H9 (cell line): ENCODE data around the gene PLA1A. TPM values are rescaled to one million over a fixed set of nuclear protein-coding genes. Genes with fewer than 3 reads are reported as not detected.

Experiments
- DNase-seq: peaks from one replicate; pipeline ENCODE4 v3.0.0-alpha.2; 2017
- H2AFZ ChIP-seq: one replicate; pipeline ENCODE4 v1.6.1; 2013; ENCODE audit warnings: mild to moderate bottlenecking, low read length, control low read depth, moderate library complexity
- H2AK5ac ChIP-seq: 2 replicates; pipeline ENCODE4 v1.6.1; 2013; ENCODE audit warnings: low read length, control low read depth, mixed read lengths; ENCODE audit not compliant: insufficient read length
- H2BK120ac ChIP-seq: one replicate; pipeline ENCODE4 v1.6.1; 2013; ENCODE audit warnings: low read depth, mild to moderate bottlenecking, low read length, control low read depth, inconsistent platforms; ENCODE audit not compliant: poor library complexity, severe bottlenecking
- H2BK12ac ChIP-seq: 2 replicates; pipeline ENCODE4 v1.6.1; 2013; ENCODE audit warnings: low read length, control low read depth, mixed read lengths, low read depth; ENCODE audit not compliant: insufficient read length
- H2BK15ac ChIP-seq: 2 replicates; pipeline ENCODE4 v1.6.1; 2013; ENCODE audit warnings: low read depth, low read length, control low read depth
- H2BK20ac ChIP-seq: one replicate; pipeline ENCODE4 v1.6.1; 2013; ENCODE audit warnings: low read depth, mild to moderate bottlenecking, low read length, control low read depth, inconsistent platforms; ENCODE audit not compliant: poor library complexity, severe bottlenecking
- H2BK5ac ChIP-seq: 2 replicates; pipeline ENCODE4 v1.6.1; 2013; ENCODE audit warnings: low read length, control low read depth, mixed read lengths; ENCODE audit not compliant: insufficient read length
- H3K14ac ChIP-seq: 2 replicates; pipeline ENCODE4 v1.6.1; 2013; ENCODE audit warnings: low read length, control low read depth; ENCODE audit not compliant: insufficient read depth
- H3K18ac ChIP-seq: 2 replicates; pipeline ENCODE4 v1.6.1; 2013; ENCODE audit warnings: low read depth, mild to moderate bottlenecking, mixed read lengths, low read length, control low read depth; ENCODE audit not compliant: insufficient read length
- H3K23ac ChIP-seq: 2 replicates; pipeline ENCODE4 v1.6.1; 2013; ENCODE audit warnings: low read length, control low read depth, mixed read lengths, low read depth; ENCODE audit not compliant: insufficient read length
- H3K23me2 ChIP-seq: 2 replicates; pipeline ENCODE4 v1.6.1; 2013; ENCODE audit warnings: low read depth, mild to moderate bottlenecking, mixed read lengths, low read length, control low read depth; ENCODE audit not compliant: insufficient read length, poor library complexity, severe bottlenecking
- H3K27ac ChIP-seq: 2 replicates; pipeline ENCODE4 v1.5.1; 2013; ENCODE audit warnings: low read length, control low read depth, mixed read lengths, low read depth; ENCODE audit not compliant: insufficient read length
- H3K27me3 ChIP-seq: 2 replicates; pipeline ENCODE4 v1.6.1; 2013; ENCODE audit warnings: low read length, control low read depth, inconsistent platforms; ENCODE audit not compliant: insufficient read depth
- H3K4ac ChIP-seq: 2 replicates; pipeline ENCODE4 v1.6.1; 2013; ENCODE audit warnings: low read depth, mild to moderate bottlenecking, control low read depth, inconsistent platforms, low read length, moderate library complexity
- H3K4me1 ChIP-seq: 2 replicates; pipeline ENCODE4 v1.6.1; 2013; ENCODE audit warnings: low read length, control low read depth, inconsistent platforms; ENCODE audit not compliant: insufficient read depth
- H3K4me2 ChIP-seq: 2 replicates; pipeline ENCODE4 v1.6.1; 2013; ENCODE audit warnings: low read length, control low read depth, mixed read lengths; ENCODE audit not compliant: insufficient read length, insufficient read depth
- H3K56ac ChIP-seq: 2 replicates; pipeline ENCODE4 v1.6.1; 2013; ENCODE audit warnings: low read depth, mild to moderate bottlenecking, mixed read lengths, low read length, control low read depth; ENCODE audit not compliant: insufficient read length
- H3K79me1 ChIP-seq: 2 replicates; pipeline ENCODE4 v1.6.1; 2013; ENCODE audit warnings: low read depth, mild to moderate bottlenecking, moderate library complexity, low read length, control low read depth, inconsistent platforms; ENCODE audit not compliant: insufficient read depth, poor library complexity, severe bottlenecking
- H3K79me2 ChIP-seq: 2 replicates; pipeline ENCODE4 v1.6.1; 2013; ENCODE audit warnings: low read length, control low read depth, inconsistent platforms; ENCODE audit not compliant: insufficient read depth
- H3K9ac ChIP-seq: 2 replicates; pipeline ENCODE4 v1.6.1; 2013; ENCODE audit warnings: low read length, control low read depth, mixed read lengths; ENCODE audit not compliant: insufficient read length; ENCODE audit errors: extremely low read depth
- H3K9me3 ChIP-seq: one replicate; pipeline ENCODE4 v1.6.1; 2013; ENCODE audit warnings: low read depth, low read length, inconsistent platforms; ENCODE audit not compliant: control insufficient read depth
- H3T11ph ChIP-seq: one replicate; pipeline ENCODE4 v1.6.1; 2013; ENCODE audit warnings: mild to moderate bottlenecking, low read length, control low read depth, inconsistent platforms
- H4K20me1 ChIP-seq: one replicate; pipeline ENCODE4 v1.6.1; 2013; ENCODE audit not compliant: control insufficient read depth, insufficient read length, insufficient read depth
- H4K5ac ChIP-seq: 2 replicates; pipeline ENCODE4 v1.6.1; 2013; ENCODE audit warnings: low read depth, mild to moderate bottlenecking, mixed read lengths, low read length, control low read depth; ENCODE audit not compliant: insufficient read length
- H4K8ac ChIP-seq: replicated peaks from 2 replicates; pipeline ENCODE4 v1.6.1; 2013; ENCODE audit warnings: low read length, control low read depth, mixed read lengths, low read depth; ENCODE audit not compliant: insufficient read length
- H4K91ac ChIP-seq: 2 replicates; pipeline ENCODE4 v1.6.1; 2013; ENCODE audit warnings: low read depth, mild to moderate bottlenecking, moderate library complexity, mixed read lengths, low read length, control low read depth; ENCODE audit not compliant: insufficient read length
- H3K27ac Mint-ChIP-seq, 3 experiments: 2 replicates in 2 of 3; 3 replicates in 1 of 3; pipeline ENCODE4 v1.8.0; 2020 to 2021; ENCODE audit warnings: mixed read lengths in 3 of 3, mild to moderate bottlenecking in 1 of 3, moderate library complexity in 1 of 3
- H3K27me3 Mint-ChIP-seq: 2 replicates; pipeline ENCODE4 v1.8.0; 2021; ENCODE audit warnings: low read depth, mild to moderate bottlenecking, moderate library complexity, mixed read lengths
- H3K36me3 Mint-ChIP-seq, 3 experiments: 2 replicates in 2 of 3; 3 replicates in 1 of 3; pipeline ENCODE4 v1.8.0; 2020 to 2021; ENCODE audit warnings: low read depth in 3 of 3, mixed read lengths in 3 of 3; ENCODE audit not compliant: insufficient read depth in 1 of 3
- H3K4me1 Mint-ChIP-seq, 2 experiments: 2 replicates each; pipeline ENCODE4 v1.8.0; 2020; ENCODE audit warnings: mixed read lengths in 2 of 2
- H3K4me3 Mint-ChIP-seq, 2 experiments: 2 replicates in 1 of 2; 3 replicates in 1 of 2; pipeline ENCODE4 v1.8.0; 2020 to 2021; ENCODE audit warnings: mild to moderate bottlenecking in 2 of 2, mixed read lengths in 2 of 2, moderate library complexity in 1 of 2
- H3K9me3 Mint-ChIP-seq, 2 experiments: 2 replicates in 1 of 2; 3 replicates in 1 of 2; pipeline ENCODE4 v1.8.0; 2020; ENCODE audit warnings: mild to moderate bottlenecking in 2 of 2, mixed read lengths in 2 of 2, moderate library complexity in 1 of 2
- CTCF ChIP-seq: fragments of 200-600 bp; sonication (generic); conservative IDR thresholded peaks from 3 replicates; pipeline ENCODE4 v1.8.0; 2021; ENCODE audit warnings: antibody characterized with exemption, mild to moderate bottlenecking
- WGBS: extraction: QIAGEN DNeasy Blood & Tissue Kit; methylation state at CpG from one replicate; pipeline ENCODE4 v1.1.7; 2013; ENCODE audit warnings: missing lambda C conversion rate, low lambda C conversion rate, mixed read lengths; ENCODE audit not compliant: insufficient read length; ENCODE audit errors: extremely low coverage; 5-methylcytosine and 5-hydroxymethylcytosine counted together
- total RNA-seq: library from RNA; stranded (reverse); gene quantifications from 2 replicates; pipeline ENCODE4 v1.2.1, GENCODE V29; 2021

The PLA1A gene
- total RNA-seq, 1 experiment from 2014 or later = not detected

- Histone ChIP-seq H3T11ph (no peak overlapping the region), H3K27ac (no peak overlapping the region), H4K5ac (no peak overlapping the region), H4K91ac (no peak overlapping the region), H2AK5ac (no peak overlapping the region), H2BK5ac (no peak overlapping the region), H2AFZ (no peak overlapping the region), H4K20me1 (no peaks in the 10 kb centered on the region), H2BK12ac (no peak overlapping the region), H3K79me1 (no peaks in the 10 kb centered on the region), H2BK20ac (no peak overlapping the region), H3K4ac (no peak overlapping the region), H3K4me2 (no peak overlapping the region), H3K23me2 (no peaks in the 10 kb centered on the region), H3K9me3 (no peaks in the 10 kb centered on the region), H3K9ac (no peak overlapping the region), H2BK120ac (no peak overlapping the region), H3K4me1 (no peaks in the 10 kb centered on the region; the same call in 1 of the 2 replicates), H4K8ac (no peak overlapping the region), H2BK15ac (no peak overlapping the region), H3K56ac (no peak overlapping the region), H3K18ac (no peak overlapping the region), H3K79me2 (no peaks in the 10 kb centered on the region), H3K27me3 (no peaks in the 10 kb centered on the region), H3K23ac (no peak overlapping the region), H3K14ac (no peak overlapping the region)
- Mint-ChIP-seq H3K27ac (no peak overlapping the region), H3K4me1 (peaks cover 17 to 21% of the 10 kb centered on the region in 2 experiments), H3K9me3 (peaks cover 6 to 12% of the 10 kb centered on the region in 2 experiments; a peak in 4 of 5 replicates), H3K27me3 (peaks cover 4% of the 10 kb centered on the region), H3K36me3 (peaks cover 0 to 9% (median 2%) of the 10 kb centered on the region in 3 experiments; a peak in 6 of 7 replicates), H3K4me3 (no peak overlapping the region)
- TF ChIP-seq CTCF = no peak
- DNase-seq = no peak
- WGBS = no CpG with 5 or more reads among the region's 3 CpGs
These were observed 10.9 kb upstream of the PLA1A start for GRCh38 chr3:119586733-119587172.
